GM12878 (cell line): ENCODE measurements around the gene RRN3. TPM values are rescaled to one million over a fixed set of nuclear protein-coding genes. Genes with fewer than 3 reads are reported as not detected.

Experiments
- BCL11A ChIP-seq: IDR thresholded peaks from 2 replicates; pipeline ENCODE4 v1.6.1; 2011; ENCODE audit warnings: low read depth, low read length
- CBFB ChIP-seq: IDR thresholded peaks from 2 replicates; pipeline ENCODE4 v1.6.1; 2016; ENCODE audit warnings: antibody characterized with exemption, low read depth
- CEBPB ChIP-seq, 2 experiments: fragments of 150-350 bp in 1 of 2; IDR thresholded peaks; 2 replicates each; pipeline ENCODE4 v1.6.1; 2012 to 2014; ENCODE audit warnings: low read depth in 2 of 2, low read length in 2 of 2, borderline replicate concordance in 1 of 2, inconsistent platforms in 1 of 2
- CHD1 ChIP-seq: IDR thresholded peaks from 2 replicates; pipeline ENCODE4 v1.6.1; 2012; ENCODE audit warnings: low read depth, low read length, improper control_type of control experiment
- E2F8 ChIP-seq: fragments of 450-650 bp; IDR thresholded peaks from 2 replicates; pipeline ENCODE4 v1.6.1; 2018; ENCODE audit warnings: mild to moderate bottlenecking, low read depth, moderate library complexity; ENCODE audit not compliant: partially characterized antibody
- ESRRA ChIP-seq: IDR thresholded peaks from 2 replicates; pipeline ENCODE4 v1.6.1; 2012; ENCODE audit warnings: mild to moderate bottlenecking, low read length, improper control_type of control experiment
- EZH2 ChIP-seq: IDR thresholded peaks from 2 replicates; pipeline ENCODE4 v1.6.1; 2012; ENCODE audit warnings: low read depth, mild to moderate bottlenecking, control low read depth, inconsistent platforms, low read length, borderline replicate concordance; ENCODE audit not compliant: control insufficient read depth
- HDGF ChIP-seq: fragments of 450-650 bp; IDR thresholded peaks from 2 replicates; pipeline ENCODE4 v1.6.1; 2016; ENCODE audit warnings: antibody characterized with exemption
- IKZF1 ChIP-seq: fragments of 450-650 bp; conservative IDR thresholded peaks from 2 replicates; pipeline ENCODE4 v1.6.1; 2017; ENCODE audit warnings: antibody characterized with exemption, mild to moderate bottlenecking
- JUNB ChIP-seq: IDR thresholded peaks from 2 replicates; pipeline ENCODE4 v1.6.1; 2016; ENCODE audit warnings: antibody characterized with exemption, mild to moderate bottlenecking
- MAX ChIP-seq: IDR thresholded peaks from 2 replicates; pipeline ENCODE4 v1.6.1; 2012; ENCODE audit warnings: low read depth, low read length, improper control_type of control experiment
- MYB ChIP-seq: fragments of 150-350 bp; IDR thresholded peaks from 2 replicates; pipeline ENCODE4 v1.6.1; 2014; ENCODE audit warnings: mild to moderate bottlenecking, low read depth, low read length, borderline replicate concordance
- NFYB ChIP-seq: IDR thresholded peaks from 2 replicates; pipeline ENCODE4 v1.6.1; 2011; ENCODE audit warnings: low read depth, mild to moderate bottlenecking, low read length, improper control_type of control experiment, moderate library complexity; ENCODE audit not compliant: insufficient read depth
- NR2C2 ChIP-seq: IDR thresholded peaks from 2 replicates; pipeline ENCODE4 v1.6.1; 2011; ENCODE audit warnings: borderline replicate concordance, low read depth; ENCODE audit not compliant: control insufficient read depth, insufficient read length
- PBX3 ChIP-seq: IDR thresholded peaks from 2 replicates; pipeline ENCODE4 v1.6.1; 2011; ENCODE audit warnings: mild to moderate bottlenecking, low read depth, low read length, moderate library complexity; ENCODE audit not compliant: insufficient replicate concordance
- SKIL ChIP-seq: fragments of 450-650 bp; IDR thresholded peaks from 2 replicates; pipeline ENCODE4 v1.6.1; 2017; ENCODE audit warnings: mild to moderate bottlenecking, low read depth, inconsistent platforms; ENCODE audit not compliant: poor library complexity, severe bottlenecking
- TAF1 ChIP-seq: IDR thresholded peaks from 2 replicates; pipeline ENCODE4 v1.6.1; 2011; ENCODE audit warnings: mild to moderate bottlenecking, low read depth, low read length, borderline replicate concordance
- ZBTB11 ChIP-seq: fragments of 450-650 bp; formaldehyde crosslinking; IDR thresholded peaks from 2 replicates; pipeline ENCODE4 v1.5.0; 2022; ENCODE audit warnings: mild to moderate bottlenecking, missing genetic modification characterization
- ZSCAN29 ChIP-seq: fragments of 450-650 bp; IDR thresholded peaks from 2 replicates; pipeline ENCODE4 v1.6.1; 2017; ENCODE audit warnings: mild to moderate bottlenecking, moderate library complexity
- polyA plus RNA-seq, 11 experiments: library from polyadenylated mRNA; depleted of rRNA in 4 of 11; unstranded in 6 of 11; stranded (reverse) in 5 of 11; fragments of >200 nt; fragmentation: Nextera tagmentation in 4 of 11; fragmentation: Illumina TruSeq in 1 of 11; extraction: Ambion mirVana in 4 of 11; extraction: Trizol in 1 of 11; gene quantifications; 1 replicate in 1 of 11; 2 replicates in 10 of 11; pipeline versions ENCODE4 v1.2.1 to v1.2.3, GENCODE V29; 2011 to 2016; ENCODE audit warnings: inconsistent platforms in 2 of 11, missing spikeins in 2 of 11, low read depth in 1 of 11
- total RNA-seq, 4 experiments: library from RNA; depleted of rRNA in 3 of 4; stranded (reverse); fragments of >200 nt in 3 of 4; fragmentation: Illumina TruSeq in 1 of 4; extraction: Trizol in 1 of 4; gene quantifications; 2 replicates each; pipeline versions ENCODE4 v1.2.1 to v1.2.3, GENCODE V29; 2013 to 2021

Gene RRN3
- total and polyA plus RNA-seq, 10 of the 15 experiments (the other 5 are each of a cell fraction or from before 2014, with no cell fraction given) = 21.9 to 55.5 (median 33.2) TPM

- TF ChIP-seq ZBTB11 (CRISPR knock-in tag) (no peak), JUNB (no peak), MAX (peak; percentile 10; the same call in 1 of the 2 replicates), CHD1 (no peak), SKIL (no peak), CEBPB (IDR thresholded peaks at IDR 0.05; ENCODE audit: borderline replicate concordance in 1 of 2, low read depth in 2 of 2, low read length in 2 of 2) (no peak), E2F8 (no peak), CBFB (0 out of 2 replicates have a peak, but pooled peaks have one; percentile 3), BCL11A (no peak), HDGF (no peak), ZSCAN29 (no peak), NFYB (no peak), TAF1 (no peak; the same call in 1 of the 2 replicates), PBX3 (no peak), NR2C2 (no peak), MYB (no peak), EZH2 (no peak), ESRRA (no peak), IKZF1 (no peak)
These were observed 38.7 kb downstream of the RRN3 start (continued) for GRCh38 chr16:15055141-15056053.
